H1 (cell line): Measurements from ENCODE around the gene FBXW2. TPM values are rescaled to one million over a fixed set of nuclear protein-coding genes. Genes with fewer than 3 reads are reported as not detected.

Experiments used
- CTCF ChIA-PET: fragments of 300-600 bp; sonication (Branson Sonifier 250); formaldehyde crosslinking; loops from one replicate; lab custom pipeline; 2021; ENCODE audit not compliant: partially characterized antibody; lab: Charles Lee
- POLR2A ChIA-PET: fragments of 300-600 bp; sonication (Branson Sonifier 250); formaldehyde crosslinking; loops from one replicate; lab custom pipeline; 2021; ENCODE audit warnings: inconsistent platforms; ENCODE audit not compliant: partially characterized antibody; lab: Charles Lee
- DNase-seq, 2 experiments: peaks; one replicate each; pipeline versions ENCODE4 v3.0.0 to v3.0.0-alpha.2; 2010 to 2022; ENCODE audit warnings: low spot score in 2 of 2, low read depth in 1 of 2, mixed read lengths in 1 of 2
- FAIRE-seq: peaks from 2 replicates; lab custom pipeline; 2011; peaks lifted over from hg19 to GRCh38; lab: Jason Lieb, UNC
- H2AFZ ChIP-seq: 2 replicates; pipeline ENCODE4 v1.8.1; 2012; ENCODE audit warnings: low read length, inconsistent platforms
- H2AK5ac ChIP-seq: 2 replicates; pipeline ENCODE4 v1.6.1; 2013; ENCODE audit warnings: low read depth, low read length
- H2BK120ac ChIP-seq: replicated peaks from 2 replicates; pipeline ENCODE3; 2013; ENCODE audit warnings: low read depth, low read length, inconsistent platforms
- H2BK12ac ChIP-seq: 2 replicates; pipeline ENCODE4 v1.6.1; 2013; ENCODE audit warnings: low read depth, low read length
- H2BK15ac ChIP-seq: 2 replicates; pipeline ENCODE4 v1.6.1; 2013; ENCODE audit warnings: low read length
- H2BK20ac ChIP-seq: 2 replicates; pipeline ENCODE4 v1.6.1; 2013; ENCODE audit warnings: low read length
- H2BK5ac ChIP-seq: 2 replicates; pipeline ENCODE4 v1.6.1; 2013; ENCODE audit warnings: low read depth, low read length
- H3K14ac ChIP-seq: 2 replicates; pipeline ENCODE4 v1.6.1; 2013; ENCODE audit warnings: inconsistent platforms; ENCODE audit not compliant: insufficient read length
- H3K18ac ChIP-seq: 2 replicates; pipeline ENCODE4 v1.6.1; 2013; ENCODE audit warnings: low read length; ENCODE audit errors: extremely low read depth
- H3K23ac ChIP-seq: 2 replicates; pipeline ENCODE4 v1.6.1; 2013; ENCODE audit warnings: inconsistent platforms; ENCODE audit not compliant: insufficient read length
- H3K23me2 ChIP-seq: 2 replicates; pipeline ENCODE4 v1.6.1; 2013; ENCODE audit warnings: low read depth, low read length
- H3K27ac ChIP-seq: 2 replicates; pipeline ENCODE4 v1.6.1; 2011; ENCODE audit warnings: low read depth, low read length, inconsistent platforms
- H3K27me3 ChIP-seq, 4 experiments: replicated peaks in 1 of 4; 1 replicate in 1 of 4; 2 replicates in 3 of 4; pipeline versions ENCODE4 v1.6.1 to v1.8.1; 2011 to 2013; ENCODE audit warnings: low read length in 3 of 4, mild to moderate bottlenecking in 3 of 4, inconsistent platforms in 2 of 4, mixed read lengths in 2 of 4, moderate library complexity in 1 of 4; ENCODE audit not compliant: control insufficient read depth in 3 of 4, insufficient read depth in 3 of 4; ENCODE audit errors: extremely low read depth in 1 of 4
- H3K36me3 ChIP-seq, 4 experiments: 2 replicates each; pipeline versions ENCODE4 v1.6.1 to v1.8.1; 2011 to 2013; ENCODE audit warnings: mild to moderate bottlenecking in 4 of 4, low read length in 3 of 4, moderate library complexity in 2 of 4, control low read depth in 1 of 4, inconsistent platforms in 1 of 4; ENCODE audit not compliant: insufficient read depth in 4 of 4, control insufficient read depth in 2 of 4
- H3K4ac ChIP-seq: replicated peaks from 2 replicates; pipeline ENCODE3; 2013; ENCODE audit warnings: low read length, low read depth, mixed read lengths, inconsistent platforms; ENCODE audit not compliant: insufficient read length
- H3K4me1 ChIP-seq, 4 experiments: replicated peaks in 1 of 4; 1 replicate in 1 of 4; 2 replicates in 3 of 4; pipeline versions ENCODE4 v1.6.1 to v1.8.1; 2011 to 2013; ENCODE audit warnings: low read length in 3 of 4, inconsistent platforms in 2 of 4, mixed read lengths in 1 of 4; ENCODE audit not compliant: insufficient read depth in 4 of 4, control insufficient read depth in 3 of 4
- H3K4me2 ChIP-seq, 2 experiments: 2 replicates each; pipeline versions ENCODE4 v1.6.1 to v1.8.1; 2011 to 2013; ENCODE audit warnings: low read depth in 2 of 2, low read length in 2 of 2, control low read depth in 1 of 2, inconsistent platforms in 1 of 2, mild to moderate bottlenecking in 1 of 2; ENCODE audit not compliant: insufficient read depth in 1 of 2
- H3K4me3 ChIP-seq, 4 experiments: fragments of 200-600, 300-600 bp in 1 of 4; sonication (generic), shearing (Covaris generic), sonication (Bioruptor Twin) in 1 of 4; 2 replicates each; pipeline versions ENCODE4 v1.5.1 to v1.8.1; 2011 to 2016; ENCODE audit warnings: low read length in 4 of 4, low read depth in 3 of 4, control low read depth in 2 of 4, inconsistent platforms in 2 of 4, mild to moderate bottlenecking in 2 of 4, mixed read lengths in 1 of 4, moderate library complexity in 1 of 4; ENCODE audit not compliant: insufficient read depth in 2 of 4; ENCODE audit errors: extremely low read depth in 1 of 4
- H3K56ac ChIP-seq: replicated peaks from 2 replicates; pipeline ENCODE3; 2013; ENCODE audit warnings: low read depth, mild to moderate bottlenecking, mixed read lengths, low read length, inconsistent platforms; ENCODE audit not compliant: insufficient read length
- H3K79me1 ChIP-seq: 2 replicates; pipeline ENCODE4 v1.6.1; 2013; ENCODE audit warnings: low read depth, low read length, control low read depth
- H3K79me2 ChIP-seq, 2 experiments: 2 replicates each; pipeline versions ENCODE4 v1.6.1 to v1.8.1; 2012 to 2013; ENCODE audit warnings: low read length in 2 of 2, mild to moderate bottlenecking in 2 of 2, inconsistent platforms in 1 of 2; ENCODE audit not compliant: insufficient read depth in 2 of 2, control insufficient read depth in 1 of 2
- H3K9ac ChIP-seq, 4 experiments: replicated peaks in 1 of 4; 1 replicate in 1 of 4; 2 replicates in 3 of 4; pipeline versions ENCODE4 v1.6.1 to v1.8.1; 2011 to 2013; ENCODE audit warnings: low read depth in 3 of 4, low read length in 3 of 4, control low read depth in 2 of 4, mild to moderate bottlenecking in 2 of 4, moderate library complexity in 2 of 4, inconsistent platforms in 1 of 4; ENCODE audit errors: extremely low read depth in 1 of 4
- H3K9me3 ChIP-seq, 2 experiments: 2 replicates each; pipeline versions ENCODE4 v1.6.1 to v1.8.1; 2012 to 2013; ENCODE audit warnings: mild to moderate bottlenecking in 2 of 2, moderate library complexity in 2 of 2, control low read depth in 1 of 2, inconsistent platforms in 1 of 2, low read depth in 1 of 2, low read length in 1 of 2, mixed read lengths in 1 of 2; ENCODE audit not compliant: insufficient read depth in 2 of 2
- H4K20me1 ChIP-seq, 2 experiments: replicated peaks in 1 of 2; 2 replicates each; pipeline versions ENCODE3 to v1.8.1; 2011 to 2013; ENCODE audit warnings: inconsistent platforms in 2 of 2, low read length in 2 of 2, mild to moderate bottlenecking in 1 of 2; ENCODE audit not compliant: insufficient read depth in 2 of 2, control insufficient read depth in 1 of 2
- H4K5ac ChIP-seq: 2 replicates; pipeline ENCODE4 v1.6.1; 2013; ENCODE audit warnings: low read length, low read depth, mixed read lengths, inconsistent platforms; ENCODE audit not compliant: insufficient read length
- H4K8ac ChIP-seq: 2 replicates; pipeline ENCODE4 v1.8.0; 2013; ENCODE audit warnings: mild to moderate bottlenecking, moderate library complexity, low read length, inconsistent platforms; ENCODE audit not compliant: insufficient read depth; ENCODE audit errors: extremely low read depth
- H4K91ac ChIP-seq: replicated peaks from 2 replicates; pipeline ENCODE3; 2013; ENCODE audit warnings: low read length, mixed read lengths, inconsistent platforms; ENCODE audit not compliant: insufficient read length
- CBX5 ChIP-seq: fragments of 300-800, 300-1000 bp; sonication (generic); IDR thresholded peaks from 2 replicates; pipeline ENCODE4 v1.7.1; 2016; ENCODE audit warnings: antibody characterized with exemption, low read length, low read depth
- JUN ChIP-seq: IDR thresholded peaks from 2 replicates; pipeline ENCODE4 v1.6.1; 2011; ENCODE audit warnings: low read depth, mild to moderate bottlenecking, improper control_type of control experiment, low read length
- KDM4A ChIP-seq: IDR thresholded peaks from one replicate; pipeline ENCODE4 v1.7.1; 2012; ENCODE audit warnings: low read depth, mild to moderate bottlenecking, moderate library complexity, low read length, inconsistent platforms; ENCODE audit not compliant: severe bottlenecking
- PHF8 ChIP-seq: fragments of 200-600 bp; sonication (generic); conservative IDR thresholded peaks from 2 replicates; pipeline ENCODE4 v1.7.1; 2012; ENCODE audit warnings: low read depth, mild to moderate bottlenecking, inconsistent platforms, low read length, moderate library complexity
- POLR2AphosphoS5 ChIP-seq: IDR thresholded peaks from 2 replicates; pipeline ENCODE4 v1.6.1; 2011; ENCODE audit warnings: low read depth, low read length
- RNF2 ChIP-seq: fragments of 200-900, 300-1000 bp; sonication (generic); IDR thresholded peaks from 2 replicates; pipeline ENCODE4 v1.7.1; 2016; ENCODE audit warnings: borderline replicate concordance, low read depth, mild to moderate bottlenecking, antibody characterized with exemption, low read length; ENCODE audit not compliant: poor library complexity, severe bottlenecking; ENCODE audit errors: missing control alignments
- SIRT6 ChIP-seq: IDR thresholded peaks from one replicate; pipeline ENCODE4 v1.7.1; 2012; ENCODE audit warnings: low read length, inconsistent platforms
- SIX5 ChIP-seq: IDR thresholded peaks from 2 replicates; pipeline ENCODE4 v1.6.1; 2011; ENCODE audit warnings: mild to moderate bottlenecking, low read depth, low read length
- SP2 ChIP-seq: IDR thresholded peaks from 2 replicates; pipeline ENCODE4 v1.6.1; 2012; ENCODE audit warnings: mild to moderate bottlenecking, low read length, inconsistent platforms
- WGBS, 2 experiments: shearing (Covaris generic) in 1 of 2; methylation state at CpG; one replicate each; pipeline versions ENCODE4 v1.1.6 to v1.1.7; 2013 to 2015; ENCODE audit warnings: low lambda C conversion rate in 2 of 2, mixed read lengths in 2 of 2, inconsistent platforms in 1 of 2, low coverage in 1 of 2, missing lambda C conversion rate in 1 of 2; ENCODE audit not compliant: insufficient replicate concordance in 2 of 2, insufficient coverage in 1 of 2, insufficient read length in 1 of 2; ENCODE audit errors: extremely low coverage in 1 of 2, missing lambda C conversion rate in 1 of 2; 5-methylcytosine and 5-hydroxymethylcytosine counted together
- polyA plus RNA-seq, 7 experiments: library from polyadenylated mRNA; depleted of rRNA in 3 of 7; stranded (reverse) in 5 of 7; unstranded in 2 of 7; fragments of >200 nt in 5 of 7; fragments of 200-250 nt in 2 of 7; gene quantifications; 1 replicate in 5 of 7; 2 replicates in 1 of 7; 4 replicates in 1 of 7; pipeline versions ENCODE4 v1.2.1 to v1.2.3, GENCODE V29; 2011 to 2013; ENCODE audit warnings: missing spikeins in 2 of 7, mixed read lengths in 2 of 7
- total RNA-seq: library from RNA; stranded (reverse); fragmentation: NEBNext Ultra II Directional; extraction: Animal tissue kit (Norgen Biotek cat#: 25700); gene quantifications from 2 replicates; pipeline ENCODE4 v1.2.1, GENCODE V29; 2021
- TF ChIP-seq, protein P1 (sequence below): IDR thresholded peaks from 2 replicates; pipeline ENCODE4 v1.6.1; 2012; ENCODE audit warnings: low read length, inconsistent platforms

Gene FBXW2
- total and polyA plus RNA-seq, 2 of the 8 experiments (the other 6 are each of a cell fraction or from before 2014, with no cell fraction given): 19.2 to 65.3 TPM

DNA sequence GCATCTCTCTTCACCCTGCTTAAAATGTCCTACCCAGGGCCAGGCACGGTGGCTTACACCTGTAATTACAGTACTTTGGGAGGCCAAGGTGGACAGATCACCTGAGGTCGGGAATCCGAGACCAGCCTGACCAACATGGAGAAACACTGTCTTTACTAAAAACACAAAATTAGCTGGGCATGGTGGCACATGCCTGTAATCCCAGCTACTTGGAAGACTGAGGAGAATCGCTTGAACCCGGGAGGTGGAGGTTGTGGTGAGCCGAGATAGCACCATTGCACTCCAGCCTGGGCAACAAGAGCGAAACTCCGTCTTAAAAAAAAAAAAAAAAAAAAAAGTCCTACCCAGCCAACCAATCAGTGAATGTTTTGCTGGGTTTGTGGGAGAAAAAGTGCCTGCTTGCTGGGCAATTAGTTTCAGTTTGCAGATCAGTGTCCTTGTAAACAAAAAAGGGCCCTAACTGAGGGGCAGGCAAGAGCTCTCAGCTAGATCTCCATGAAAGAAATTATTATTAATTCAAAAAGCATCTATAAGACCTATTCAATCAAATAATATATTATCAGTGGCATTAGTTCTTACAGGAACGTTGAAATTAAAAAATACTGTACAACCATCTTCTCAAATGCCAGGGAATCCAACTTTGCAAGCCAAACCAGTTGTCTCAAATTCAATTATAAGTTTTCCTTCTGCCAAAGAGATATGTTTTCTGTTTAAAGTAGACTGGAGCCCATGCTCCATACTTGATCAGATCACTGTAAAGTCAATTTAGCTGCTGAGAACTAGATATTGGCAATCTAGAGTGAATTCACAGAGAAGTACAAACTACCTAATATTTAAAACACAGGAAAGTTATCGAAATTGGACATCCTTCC lies 82.9 kb downstream of the FBXW2 start:
- peaks cover 11% of the 10 kb centered on the region; the same call in 1 of the 2 replicates for H3K23me2 ChIP-seq
- no peak overlapping the region for H4K5ac ChIP-seq
- no peak overlapping the region for H3K23ac ChIP-seq
- H2BK5ac ChIP-seq: no peak overlapping the region
- H3K79me1 ChIP-seq: no peaks in the 10 kb centered on the region
- no peak overlapping the region for H4K8ac ChIP-seq
- H2BK120ac ChIP-seq: no peak overlapping the region
- peaks cover 4 to 17% (median 15%) of the 10 kb centered on the region in 4 experiments; a peak in 6 of 7 replicates for H3K27me3 ChIP-seq
- no peak overlapping the region for H3K4ac ChIP-seq
- no peak overlapping the region for H3K27ac ChIP-seq
- H3K56ac ChIP-seq: no peak overlapping the region
- H3K4me3 ChIP-seq: no peak overlapping the region
- H2BK20ac ChIP-seq: no peak overlapping the region
- ChIA-PET CTCF (interaction anchor here (0.6 to 1.8 kb wide), 4 partner anchors 8 to 97 kb away, joined by 3 to 6 read pairs (median 3); no protein-coding TSS in a partner anchor), POLR2A (no interaction called here)
- H2AK5ac ChIP-seq: no peak overlapping the region
- DNase-seq (no peak), FAIRE-seq (no peak)
- no peaks in the 10 kb centered on the region for H3K79me2 ChIP-seq
- H3K4me2 ChIP-seq: no peak overlapping the region
- H2BK15ac ChIP-seq: no peak overlapping the region
- peaks cover 0 to 2% of the 10 kb centered on the region in 2 experiments for H4K20me1 ChIP-seq
- H3K4me1 ChIP-seq: peaks cover 0 to 6% (median 6%) of the 10 kb centered on the region in 4 experiments; a peak in 4 of 7 replicates
- no peak overlapping the region for H2BK12ac ChIP-seq
- H3K14ac ChIP-seq: no peak overlapping the region
- no peak overlapping the region for H2AFZ ChIP-seq
- H3K36me3 ChIP-seq: no peaks in the 10 kb centered on the region
- H3K18ac ChIP-seq: no peak overlapping the region
- no peak overlapping the region for H4K91ac ChIP-seq
- no peak overlapping the region for H3K9ac ChIP-seq
- 85% methylated on average over 7 of the region's 10 CpGs; no CpG with 5 or more reads in 1 of the 2 experiments for WGBS, 2 experiments
- no peaks in the 10 kb centered on the region for H3K9me3 ChIP-seq
- no peak for TF ChIP-seq PHF8
- TF ChIP-seq JUN: no peak
- TF ChIP-seq POLR2AphosphoS5: no peak
- TF ChIP-seq SIRT6: no peak
- TF ChIP-seq SP2: no peak
- TF ChIP-seq, protein P1, sequence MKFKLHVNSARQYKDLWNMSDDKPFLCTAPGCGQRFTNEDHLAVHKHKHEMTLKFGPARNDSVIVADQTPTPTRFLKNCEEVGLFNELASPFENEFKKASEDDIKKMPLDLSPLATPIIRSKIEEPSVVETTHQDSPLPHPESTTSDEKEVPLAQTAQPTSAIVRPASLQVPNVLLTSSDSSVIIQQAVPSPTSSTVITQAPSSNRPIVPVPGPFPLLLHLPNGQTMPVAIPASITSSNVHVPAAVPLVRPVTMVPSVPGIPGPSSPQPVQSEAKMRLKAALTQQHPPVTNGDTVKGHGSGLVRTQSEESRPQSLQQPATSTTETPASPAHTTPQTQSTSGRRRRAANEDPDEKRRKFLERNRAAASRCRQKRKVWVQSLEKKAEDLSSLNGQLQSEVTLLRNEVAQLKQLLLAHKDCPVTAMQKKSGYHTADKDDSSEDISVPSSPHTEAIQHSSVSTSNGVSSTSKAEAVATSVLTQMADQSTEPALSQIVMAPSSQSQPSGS: no peak
- no peak for TF ChIP-seq KDM4A
- TF ChIP-seq RNF2: no peak
- no peak for TF ChIP-seq CBX5
- no peak for TF ChIP-seq SIX5
